CD4-positive, alpha-beta T cell (primary cell): Measurements from ENCODE around the gene ZNF354C. TPM values are rescaled to one million over a fixed set of nuclear protein-coding genes. Genes with fewer than 3 reads are reported as not detected.

ENCODE experiments used
- ATAC-seq: fragments of 200-7000 bp; cut with Tn5 transposase; one replicate; pipeline ENCODE4 v1.10.0; 2022; ENCODE audit warnings: mild to moderate bottlenecking; ENCODE audit not compliant: poor library complexity
- CTCF ChIA-PET: fragments of 350-600 bp; sonication (Branson Sonifier 250); formaldehyde crosslinking; loops from one replicate; lab custom pipeline; 2021; ENCODE audit warnings: antibody characterized with exemption, inconsistent platforms; lab: Charles Lee
- POLR2A ChIA-PET: fragments of 350-600 bp; sonication (Branson Sonifier 250); formaldehyde crosslinking; loops from one replicate; lab custom pipeline; 2021; ENCODE audit warnings: antibody characterized with exemption, inconsistent platforms; lab: Charles Lee
- DNase-seq, 14 experiments: peaks; one replicate each; pipeline ENCODE4 v3.0.0-alpha.2; 2013 to 2020; ENCODE audit warnings: mixed read lengths in 2 of 14
- H3K27ac ChIP-seq, 2 donors: one replicate each; pipeline versions ENCODE4 v1.5.1 to v1.7.0; 2013; ENCODE audit warnings: low read length in 2 of 2, low read depth in 1 of 2, mild to moderate bottlenecking in 1 of 2
- H3K27me3 ChIP-seq, 2 experiments: 1 replicate in 1 of 2; 2 replicates in 1 of 2; pipeline versions ENCODE4 v1.6.1 to v1.7.0; 2013; ENCODE audit warnings: low read length in 2 of 2, control low read depth in 1 of 2, mild to moderate bottlenecking in 1 of 2, moderate library complexity in 1 of 2; ENCODE audit not compliant: insufficient read depth in 2 of 2, control insufficient read depth in 1 of 2
- H3K36me3 ChIP-seq: one replicate; pipeline ENCODE4 v1.6.1; 2013; ENCODE audit warnings: low read length, control low read depth; ENCODE audit not compliant: insufficient read depth
- H3K4me1 ChIP-seq: one replicate; pipeline ENCODE4 v1.6.1; 2013; ENCODE audit warnings: low read length, control low read depth; ENCODE audit not compliant: insufficient read depth
- H3K4me3 ChIP-seq: one replicate; pipeline ENCODE4 v1.5.1; 2013; ENCODE audit warnings: mild to moderate bottlenecking, low read length, moderate library complexity
- H3K9me3 ChIP-seq, 2 experiments: 1 replicate in 1 of 2; 2 replicates in 1 of 2; pipeline versions ENCODE4 v1.6.1 to v1.7.0; 2013; ENCODE audit warnings: low read length in 2 of 2, mild to moderate bottlenecking in 2 of 2, control low read depth in 1 of 2, moderate library complexity in 1 of 2; ENCODE audit not compliant: control insufficient read depth in 1 of 2, insufficient read depth in 1 of 2
- H3K27ac Mint-ChIP-seq: one replicate; pipeline ENCODE4 v1.8.0; 2020; ENCODE audit warnings: mixed read lengths
- H3K27me3 Mint-ChIP-seq: one replicate; pipeline ENCODE4 v1.8.0; 2021; ENCODE audit warnings: mixed read lengths
- H3K36me3 Mint-ChIP-seq: one replicate; pipeline ENCODE4 v1.8.0; 2021; ENCODE audit warnings: low read depth, mixed read lengths
- H3K4me1 Mint-ChIP-seq: one replicate; pipeline ENCODE4 v1.8.0; 2021; ENCODE audit warnings: low read depth, mixed read lengths
- H3K4me3 Mint-ChIP-seq: one replicate; pipeline ENCODE4 v1.8.0; 2020; ENCODE audit warnings: mild to moderate bottlenecking, mixed read lengths
- H3K9me3 Mint-ChIP-seq: one replicate; pipeline ENCODE4 v1.8.0; 2020; ENCODE audit warnings: mixed read lengths
- CTCF ChIP-seq: fragments of 200-600 bp; IDR thresholded peaks from one replicate; pipeline ENCODE4 v1.8.0; 2022; ENCODE audit warnings: antibody characterized with exemption, mild to moderate bottlenecking
- intact Hi-C, 2 experiments: fragments of 100-400 bp; cut with DNase I in 1 of 2; cut with micrococcal nuclease in 1 of 2; formaldehyde crosslinking; loops; one replicate each; pipeline versions ENCODE4 v1.15.1 to v1.9.0; 2023 to 2025; cut with DNase I, micrococcal nuclease
- total RNA-seq, 174 experiments: library from RNA in 2 of 174; stranded (reverse) in 2 of 174; gene quantifications; one replicate each; pipeline ENCODE4 v1.2.3 and lab custom pipeline; 2021 to 2026

Gene ZNF354C
- total RNA-seq, 2 experiments from 2014 or later = 2.5 to 2.9 TPM

GRCh38 chr5:179033004-179033580 lies 27.1 kb upstream of the ZNF354C start:
- CTCF ChIA-PET = no interaction called here
- peaks cover 52% of the 10 kb centered on the region for H3K36me3 ChIP-seq

GRCh38 chr5:179044765-179045164 lies 15.4 kb upstream of the ZNF354C start:
- H3K9me3 ChIP-seq = peaks cover 23 to 24% of the 10 kb centered on the region in 2 experiments
- no peak for DNase-seq
- no peak for TF ChIP-seq CTCF
- peaks cover 25% of the 10 kb centered on the region for H3K9me3 Mint-ChIP-seq
- POLR2A ChIA-PET = no interaction called here
- H3K4me3 ChIP-seq = no peak overlapping the region
- no peak overlapping the region for H3K27ac ChIP-seq
- H3K4me1 Mint-ChIP-seq = no peaks in the 10 kb centered on the region
- no peak overlapping the region for H3K4me3 Mint-ChIP-seq
- H3K4me1 ChIP-seq = no peaks in the 10 kb centered on the region
- no peaks in the 10 kb centered on the region for H3K36me3 ChIP-seq
- ATAC-seq = no peak
- peaks cover 6% of the 10 kb centered on the region for H3K27me3 Mint-ChIP-seq
- CTCF ChIA-PET = no interaction called here
- intact Hi-C loops = no loop called here
- H3K36me3 Mint-ChIP-seq = peaks cover 30% of the 10 kb centered on the region
- no peak overlapping the region for H3K27ac Mint-ChIP-seq
- peaks cover 0 to 2% of the 10 kb centered on the region in 2 experiments for H3K27me3 ChIP-seq

More at GRCh38 chr5:179033004-179033580, 27.1 kb upstream of the ZNF354C start:
- Mint-ChIP-seq H3K27ac (no peak overlapping the region), H3K27me3 (no peaks in the 10 kb centered on the region), H3K4me3 (no peak overlapping the region), H3K4me1 (peaks cover 10% of the 10 kb centered on the region), H3K36me3 (peaks cover 94% of the 10 kb centered on the region), H3K9me3 (peaks cover 32% of the 10 kb centered on the region)
- no peaks in the 10 kb centered on the region for H3K4me1 ChIP-seq
- POLR2A ChIA-PET = interaction anchor here (1.4 kb wide), 1 partner anchor 37 kb away, joined by 3 read pairs; no protein-coding TSS in a partner anchor
- intact Hi-C loops = no loop called here
- DNase-seq (no peak), ATAC-seq (no peak)
- no peaks in the 10 kb centered on the region for H3K27me3 ChIP-seq
- no peak overlapping the region for H3K4me3 ChIP-seq
- no peak overlapping the region for H3K27ac ChIP-seq
- no peak for TF ChIP-seq CTCF
- peaks cover 53 to 98% of the 10 kb centered on the region in 2 experiments for H3K9me3 ChIP-seq

GRCh38 chr5:179051784-179052183 lies 8.4 kb upstream of the ZNF354C start:
- intact Hi-C loops = no loop called here
- no peaks in the 10 kb centered on the region for H3K4me1 Mint-ChIP-seq
- DNase-seq (no peak), ATAC-seq (no peak)
- Histone ChIP-seq H3K36me3 (no peaks in the 10 kb centered on the region), H3K27me3 (peaks cover 0 to 8% of the 10 kb centered on the region in 2 experiments), H3K4me3 (no peak overlapping the region), H3K27ac (no peak overlapping the region), H3K9me3 (peaks cover 0 to 17% of the 10 kb centered on the region in 2 experiments), H3K4me1 (no peaks in the 10 kb centered on the region)
- peaks cover 13% of the 10 kb centered on the region for H3K9me3 Mint-ChIP-seq
- ChIA-PET CTCF (interaction anchor here (1.2 kb wide), 1 partner anchor 9 kb away, joined by 3 read pairs; no protein-coding TSS in a partner anchor), POLR2A (no interaction called here)
- peaks cover 10% of the 10 kb centered on the region for H3K36me3 Mint-ChIP-seq
- H3K4me3 Mint-ChIP-seq = no peak overlapping the region
- no peak overlapping the region for H3K27ac Mint-ChIP-seq
- TF ChIP-seq CTCF = no peak
- H3K27me3 Mint-ChIP-seq = peaks cover 13% of the 10 kb centered on the region
